Ascending aorta (tissue), 2 donors: ENCODE results near the gene CDAN1. TPM values are rescaled to one million over a fixed set of nuclear protein-coding genes. Genes with fewer than 3 reads are reported as not detected.
"Not testable (repeated sequence)": the region's sequence is repeated elsewhere in the genome, so short reads cannot be mapped to it uniquely, and the experiment has no call there.

Experiments
- DNase-seq, 2 donors: peaks; one replicate each; pipeline ENCODE4 v3.0.0-alpha.2; 2019; ENCODE audit warnings: low spot score in 2 of 2
- H3K27ac ChIP-seq, 2 donors: fragments of 200-600 bp; sonication (generic); one replicate each; pipeline ENCODE4 v1.5.1; 2016 to 2017; ENCODE audit warnings: mild to moderate bottlenecking in 1 of 2
- H3K27me3 ChIP-seq: fragments of 200-600 bp; sonication (generic); one replicate; pipeline ENCODE4 v1.5.1; 2017
- H3K36me3 ChIP-seq, 2 donors: fragments of 200-600 bp; sonication (generic); one replicate each; pipeline ENCODE4 v1.5.1; 2016
- H3K4me1 ChIP-seq, 2 donors: fragments of 200-600 bp; sonication (generic); one replicate each; pipeline ENCODE4 v1.5.1; 2016 to 2017; ENCODE audit warnings: mild to moderate bottlenecking in 1 of 2
- H3K4me3 ChIP-seq, 2 donors: fragments of 200-600 bp; sonication (generic); one replicate each; pipeline ENCODE4 v1.5.1; 2016 to 2017; ENCODE audit warnings: mild to moderate bottlenecking in 1 of 2
- H3K9me3 ChIP-seq, 2 donors: fragments of 200-600 bp; sonication (generic); one replicate each; pipeline ENCODE4 v1.5.1; 2016
- intact Hi-C: fragments of 100-400 bp; cut with DNase I; formaldehyde crosslinking; loops from one replicate; pipeline ENCODE4 v1.15.1; 2023
- total RNA-seq: library from RNA; depleted of rRNA; stranded (reverse); fragments of >200 nt; gene quantifications from one replicate; pipeline ENCODE4 v1.1.0, GENCODE V29; 2016
- TF ChIP-seq, protein P1 (sequence below), 3 experiments: fragments of 200-600 bp in 2 of 3; fragments of 450-650 bp in 1 of 3; sonication (generic) in 2 of 3; IDR thresholded peaks; one replicate each; pipeline ENCODE4 v1.5.1; 2016 to 2019; ENCODE audit warnings: antibody characterized with exemption in 3 of 3, mild to moderate bottlenecking in 1 of 3, moderate library complexity in 1 of 3

Gene CDAN1
- total RNA-seq, 1 donor from 2014 or later, result 16.2 TPM

- TF ChIP-seq, protein P1, sequence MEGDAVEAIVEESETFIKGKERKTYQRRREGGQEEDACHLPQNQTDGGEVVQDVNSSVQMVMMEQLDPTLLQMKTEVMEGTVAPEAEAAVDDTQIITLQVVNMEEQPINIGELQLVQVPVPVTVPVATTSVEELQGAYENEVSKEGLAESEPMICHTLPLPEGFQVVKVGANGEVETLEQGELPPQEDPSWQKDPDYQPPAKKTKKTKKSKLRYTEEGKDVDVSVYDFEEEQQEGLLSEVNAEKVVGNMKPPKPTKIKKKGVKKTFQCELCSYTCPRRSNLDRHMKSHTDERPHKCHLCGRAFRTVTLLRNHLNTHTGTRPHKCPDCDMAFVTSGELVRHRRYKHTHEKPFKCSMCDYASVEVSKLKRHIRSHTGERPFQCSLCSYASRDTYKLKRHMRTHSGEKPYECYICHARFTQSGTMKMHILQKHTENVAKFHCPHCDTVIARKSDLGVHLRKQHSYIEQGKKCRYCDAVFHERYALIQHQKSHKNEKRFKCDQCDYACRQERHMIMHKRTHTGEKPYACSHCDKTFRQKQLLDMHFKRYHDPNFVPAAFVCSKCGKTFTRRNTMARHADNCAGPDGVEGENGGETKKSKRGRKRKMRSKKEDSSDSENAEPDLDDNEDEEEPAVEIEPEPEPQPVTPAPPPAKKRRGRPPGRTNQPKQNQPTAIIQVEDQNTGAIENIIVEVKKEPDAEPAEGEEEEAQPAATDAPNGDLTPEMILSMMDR (IDR thresholded peaks at IDR 0.05), result no peak
- Histone ChIP-seq H3K4me3 (no peak overlapping the region), H3K4me1 (no peaks in the 10 kb centered on the region), H3K27ac (no peak overlapping the region), H3K36me3 (peaks cover 73 to 96% of the 10 kb centered on the region in 2 donors), H3K27me3 (no peaks in the 10 kb centered on the region), H3K9me3 (no peaks in the 10 kb centered on the region)
- intact Hi-C loops, result no loop called here
- DNase-seq, result no peak
These were observed 55.8 kb downstream of the CDAN1 start for GRCh38 chr15:42681119-42681518.

- H3K4me1 ChIP-seq, H3K9me3 ChIP-seq, H3K27me3 ChIP-seq, DNase-seq, H3K27ac ChIP-seq, intact Hi-C loops, H3K4me3 ChIP-seq: not testable (repeated sequence)
- H3K36me3 ChIP-seq, result peaks cover 67 to 96% of the 10 kb centered on the region in 2 donors
These were observed 56.8 kb downstream of the CDAN1 start for GRCh38 chr15:42680142-42680482.

- H3K9me3 ChIP-seq, result no peaks in the 10 kb centered on the region
- DNase-seq, result no peak
- no peak overlapping the region for H3K4me3 ChIP-seq
- peaks cover 69 to 96% of the 10 kb centered on the region in 2 donors for H3K36me3 ChIP-seq
- intact Hi-C loops, result no loop called here
- no peak overlapping the region for H3K27ac ChIP-seq
- TF ChIP-seq, protein P1 (IDR thresholded peaks at IDR 0.05), result no peak
- H3K4me1 ChIP-seq, result no peaks in the 10 kb centered on the region
- no peaks in the 10 kb centered on the region for H3K27me3 ChIP-seq
These were observed 57.4 kb downstream of the CDAN1 start for GRCh38 chr15:42679285-42680141.

GRCh38 chr15:42675021-42675420 is 61.9 kb downstream of the CDAN1 start:
- Histone ChIP-seq H3K27me3 (no peaks in the 10 kb centered on the region), H3K4me3 (no peak overlapping the region), H3K4me1 (no peaks in the 10 kb centered on the region), H3K27ac (no peak overlapping the region), H3K36me3 (peaks cover 38 to 76% of the 10 kb centered on the region in 2 donors), H3K9me3 (no peaks in the 10 kb centered on the region)
- TF ChIP-seq, protein P1 (IDR thresholded peaks at IDR 0.05), result no peak
- DNase-seq, result no peak
- intact Hi-C loops, result no loop called here

DNA sequence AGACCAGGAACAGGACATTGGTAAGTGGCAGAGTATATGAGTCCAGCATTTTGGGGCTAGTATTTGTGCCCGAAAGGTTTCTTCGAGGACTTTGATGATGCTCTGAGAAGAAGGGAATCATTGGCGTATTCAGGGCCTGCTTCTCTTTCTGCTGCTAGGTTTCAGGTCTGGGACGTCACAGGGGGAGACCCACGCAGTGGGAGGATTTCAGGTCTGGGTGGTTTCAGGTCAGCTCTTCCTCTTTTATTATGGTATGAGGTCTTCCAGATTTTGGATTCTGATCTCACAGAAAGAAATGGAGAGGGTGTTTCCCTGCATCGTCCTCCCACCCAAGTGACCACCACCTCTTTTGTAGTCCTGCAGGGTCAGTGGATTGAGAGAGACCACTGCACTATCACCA is 62.5 kb downstream of the CDAN1 start:
- Histone ChIP-seq H3K9me3 (no peaks in the 10 kb centered on the region), H3K27ac (no peak overlapping the region), H3K36me3 (peaks cover 37 to 71% of the 10 kb centered on the region in 2 donors), H3K4me3 (no peak overlapping the region), H3K27me3 (no peaks in the 10 kb centered on the region), H3K4me1 (no peaks in the 10 kb centered on the region)
- DNase-seq, result no peak
- TF ChIP-seq, protein P1 (IDR thresholded peaks at IDR 0.05), result no peak
- intact Hi-C loops, result no loop called here

Other genes with a start within 250 kb of the CDAN1 start
- 45.7 TPM for gene ZNF106, start 246.0 kb downstream of the CDAN1 start, total RNA-seq
- gene SNAP23, start 241.5 kb downstream of the CDAN1 start, total RNA-seq, result 31.8 TPM
- 1.6 TPM for gene LRRC57, start 188.3 kb downstream of the CDAN1 start, total RNA-seq
- gene HAUS2, start 188.3 kb downstream of the CDAN1 start, total RNA-seq, result 92.6 TPM
- 62.7 TPM for gene STARD9, start 161.5 kb downstream of the CDAN1 start, total RNA-seq
- gene TTBK2, start 183.7 kb upstream of the CDAN1 start, total RNA-seq, result 25.3 TPM